OCI-LY7 (cell line): ENCODE data around the gene CNTN4.

Source experiments
- CTCF ChIP-seq: fragments of 200-600 bp; sonication (generic); conservative IDR thresholded peaks from 2 replicates; pipeline ENCODE4 v1.5.1; 2014; ENCODE audit warnings: mild to moderate bottlenecking, antibody characterized with exemption, low read length, moderate library complexity, mixed read lengths
- EZH2phosphoT487 ChIP-seq: fragments of 200-600 bp; sonication (generic); IDR thresholded peaks from 2 replicates; pipeline ENCODE4 v1.6.1; 2018; ENCODE audit warnings: low read depth, borderline replicate concordance, mild to moderate bottlenecking, mixed run types, antibody characterized with exemption, low read length, moderate library complexity, mixed read lengths

GRCh38 chr3:2823437-2824211 is 725.0 kb downstream of the CNTN4 start:
- TF ChIP-seq CTCF (no peak), EZH2phosphoT487 (no peak)
